ENCODE results near the gene ADAMTS2.

The ADAMTS2 gene

DNA sequence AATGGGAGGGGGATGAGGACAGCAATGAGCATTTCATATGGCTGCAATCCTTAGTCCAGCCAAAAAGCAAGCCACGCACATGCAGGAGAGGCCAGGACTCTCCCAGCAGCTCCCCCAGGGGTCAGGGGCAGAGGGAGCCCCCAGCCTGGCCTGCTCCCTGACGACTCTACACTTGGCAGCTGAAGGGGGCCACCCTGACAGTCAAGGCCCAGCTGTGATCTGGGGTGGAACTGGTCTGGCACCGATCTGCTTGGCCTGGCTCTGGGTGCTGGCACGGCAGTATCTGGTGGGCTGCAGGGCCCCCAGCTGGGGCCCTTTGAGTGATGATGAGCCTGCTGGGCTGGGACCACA lies 118.1 kb downstream of the ADAMTS2 start:
- CTCF ChIA-PET = no interaction called here

DNA sequence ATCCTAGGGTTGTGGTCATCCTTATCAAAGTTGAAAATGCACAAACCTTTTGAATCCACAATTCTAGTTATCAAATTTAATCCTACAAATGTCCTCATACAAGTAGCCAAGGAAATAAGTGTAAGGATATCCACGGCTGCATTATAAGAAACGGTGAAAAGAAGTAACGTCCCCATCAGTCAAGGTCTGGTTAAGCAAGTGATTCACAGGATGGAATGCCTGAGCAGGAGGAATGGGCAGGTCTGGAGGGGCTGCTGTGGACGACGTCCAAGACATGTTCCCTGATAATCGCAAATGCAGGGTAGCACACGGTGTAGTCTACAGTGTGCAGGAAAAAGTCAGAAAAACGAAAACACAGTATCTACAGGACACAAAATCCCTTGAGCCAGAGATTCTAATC lies 118.6 kb downstream of the ADAMTS2 start:
- CTCF ChIA-PET = no interaction called here

More for the DNA sequence above, 118.1 kb downstream of the ADAMTS2 start:
- POLR2A ChIA-PET = no interaction called here
- TF ChIP-seq BHLHE40 (IDR thresholded peaks at IDR 0.05; ENCODE audit: borderline replicate concordance) (no peak), SUZ12 (IDR thresholded peaks at IDR 0.05) (no peak), CTBP1 (IDR thresholded peaks at IDR 0.05; ENCODE audit: borderline replicate concordance) (no peak), ZNF384 (IDR thresholded peaks at IDR 0.05) (no peak), L3MBTL2 (conservative IDR thresholded peaks at IDR 0.05) (no peak)
- no peak for DNase-seq (ENCODE audit: extremely low spot score)

DNA sequence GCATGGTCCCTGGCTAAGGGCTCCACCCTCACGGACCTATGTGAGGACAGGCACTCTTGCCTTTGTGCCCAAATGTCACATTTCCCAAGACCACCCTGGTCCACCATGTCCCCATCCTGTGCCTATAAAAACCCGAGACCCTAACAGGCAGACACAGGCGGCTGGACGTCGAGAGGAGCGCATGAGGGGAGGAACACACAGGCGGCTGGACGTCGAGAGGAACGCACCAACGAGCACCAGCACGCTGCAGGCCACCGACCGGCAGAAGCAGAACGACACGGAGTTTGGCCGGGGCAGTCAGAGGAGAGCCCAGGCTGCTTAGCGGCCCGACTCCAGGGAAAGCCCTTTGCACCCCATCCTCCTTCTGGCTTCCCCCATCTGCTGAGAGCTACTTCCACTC lies 119.9 kb downstream of the ADAMTS2 start:
- ChIA-PET CTCF (no interaction called here), POLR2A (no interaction called here)
- no peak for DNase-seq (ENCODE audit: extremely low spot score)
- no peak for TF ChIP-seq FOXM1 (IDR thresholded peaks at IDR 0.05; ENCODE audit: borderline replicate concordance)
- no peak for TF ChIP-seq ELF4 (IDR thresholded peaks at IDR 0.05)
- no peak for TF ChIP-seq TARDBP (IDR thresholded peaks at IDR 0.05)
- TF ChIP-seq SUZ12 (IDR thresholded peaks at IDR 0.05) = no peak
- no peak for TF ChIP-seq ARNT (IDR thresholded peaks at IDR 0.05)
- TF ChIP-seq NFRKB (IDR thresholded peaks at IDR 0.05) = no peak
- no peak for TF ChIP-seq CTBP1 (IDR thresholded peaks at IDR 0.05; ENCODE audit: borderline replicate concordance)
- no peak for TF ChIP-seq FOXK2 (IDR thresholded peaks at IDR 0.05)
- no peak for TF ChIP-seq BHLHE40 (IDR thresholded peaks at IDR 0.05; ENCODE audit: borderline replicate concordance)
- TF ChIP-seq L3MBTL2 (conservative IDR thresholded peaks at IDR 0.05) = no peak
- no peak for TF ChIP-seq SP1 (IDR thresholded peaks at IDR 0.05)
- no peak for TF ChIP-seq FOXA1 (IDR thresholded peaks at IDR 0.05)
- no peak for TF ChIP-seq LEF1 (IDR thresholded peaks at IDR 0.05; ENCODE audit: borderline replicate concordance)
- TF ChIP-seq ZNF384 (IDR thresholded peaks at IDR 0.05) = no peak

More for the DNA sequence above, 118.6 kb downstream of the ADAMTS2 start:
- POLR2A ChIA-PET = no interaction called here
- no peak for DNase-seq (ENCODE audit: extremely low spot score)
- TF ChIP-seq ZNF384 (IDR thresholded peaks at IDR 0.05) (no peak), LEF1 (IDR thresholded peaks at IDR 0.05; ENCODE audit: borderline replicate concordance) (no peak)

DNA sequence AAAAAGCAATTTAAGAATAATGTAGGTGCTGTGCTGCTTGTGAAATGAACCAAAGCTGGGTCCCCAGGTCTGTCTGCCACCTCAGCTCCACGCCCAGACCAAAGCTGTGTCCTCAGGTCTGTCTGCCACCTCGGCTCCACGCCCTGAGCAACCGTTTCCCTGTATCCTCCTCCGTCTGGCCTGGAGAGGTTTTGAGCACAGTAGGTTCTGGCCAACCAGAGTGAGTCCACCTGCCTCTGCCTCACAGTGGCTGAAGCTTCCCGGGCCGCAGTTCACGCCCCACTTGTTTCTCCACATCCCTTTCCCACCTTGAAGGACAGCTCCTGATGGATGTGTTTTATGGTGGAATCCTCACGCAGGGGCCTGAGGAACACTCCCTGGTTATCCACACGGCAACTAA lies 120.5 kb downstream of the ADAMTS2 start:
- TF ChIP-seq ELF4 (IDR thresholded peaks at IDR 0.05) (no peak), LEF1 (IDR thresholded peaks at IDR 0.05; ENCODE audit: borderline replicate concordance) (no peak), CTBP1 (IDR thresholded peaks at IDR 0.05; ENCODE audit: borderline replicate concordance) (no peak), FOXA1 (IDR thresholded peaks at IDR 0.05) (no peak), FOXK2 (IDR thresholded peaks at IDR 0.05) (no peak), ARNT (IDR thresholded peaks at IDR 0.05) (no peak), TARDBP (IDR thresholded peaks at IDR 0.05) (no peak), BHLHE40 (IDR thresholded peaks at IDR 0.05; ENCODE audit: borderline replicate concordance) (no peak), L3MBTL2 (conservative IDR thresholded peaks at IDR 0.05) (no peak), NFRKB (IDR thresholded peaks at IDR 0.05) (no peak), SUZ12 (IDR thresholded peaks at IDR 0.05) (no peak), ZNF384 (IDR thresholded peaks at IDR 0.05) (no peak), HDGF (IDR thresholded peaks at IDR 0.05; ENCODE audit: borderline replicate concordance) (no peak), FOXM1 (IDR thresholded peaks at IDR 0.05; ENCODE audit: borderline replicate concordance) (no peak), SP1 (IDR thresholded peaks at IDR 0.05) (no peak)
- TF ChIP-seq, protein P1, sequence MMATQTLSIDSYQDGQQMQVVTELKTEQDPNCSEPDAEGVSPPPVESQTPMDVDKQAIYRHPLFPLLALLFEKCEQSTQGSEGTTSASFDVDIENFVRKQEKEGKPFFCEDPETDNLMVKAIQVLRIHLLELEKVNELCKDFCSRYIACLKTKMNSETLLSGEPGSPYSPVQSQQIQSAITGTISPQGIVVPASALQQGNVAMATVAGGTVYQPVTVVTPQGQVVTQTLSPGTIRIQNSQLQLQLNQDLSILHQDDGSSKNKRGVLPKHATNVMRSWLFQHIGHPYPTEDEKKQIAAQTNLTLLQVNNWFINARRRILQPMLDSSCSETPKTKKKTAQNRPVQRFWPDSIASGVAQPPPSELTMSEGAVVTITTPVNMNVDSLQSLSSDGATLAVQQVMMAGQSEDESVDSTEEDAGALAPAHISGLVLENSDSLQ (IDR thresholded peaks at IDR 0.05) = no peak
- no peak for DNase-seq (ENCODE audit: extremely low spot score)
- ChIA-PET POLR2A (no interaction called here), CTCF (no interaction called here)

DNA sequence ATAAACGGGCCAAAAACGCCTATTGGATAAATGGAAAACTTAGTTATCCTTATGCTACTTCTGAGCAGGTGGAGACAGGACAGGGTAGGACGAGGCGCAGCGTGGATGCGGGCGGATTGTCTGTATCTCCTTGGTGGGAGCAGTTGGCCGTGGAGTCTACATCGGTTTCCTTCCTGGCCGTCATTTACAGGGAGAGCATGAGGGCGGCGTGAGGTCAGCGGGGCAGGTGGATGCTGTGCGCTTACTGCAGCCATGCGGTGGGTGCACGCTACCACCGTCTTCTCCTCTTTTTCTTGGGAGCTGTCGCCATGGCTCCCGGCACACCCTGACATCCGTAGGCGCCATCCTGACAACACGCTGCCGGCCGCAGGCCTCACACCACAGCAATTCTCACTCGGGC lies 121.3 kb downstream of the ADAMTS2 start:
- no peak for DNase-seq (ENCODE audit: extremely low spot score)
- CTCF ChIA-PET = no interaction called here
- POLR2A ChIA-PET = no interaction called here
- TF ChIP-seq LEF1 (IDR thresholded peaks at IDR 0.05; ENCODE audit: borderline replicate concordance) (no peak), FOXM1 (IDR thresholded peaks at IDR 0.05; ENCODE audit: borderline replicate concordance) (no peak), HDGF (IDR thresholded peaks at IDR 0.05; ENCODE audit: borderline replicate concordance) (no peak), TARDBP (IDR thresholded peaks at IDR 0.05) (no peak), CTBP1 (IDR thresholded peaks at IDR 0.05; ENCODE audit: borderline replicate concordance) (no peak), SP1 (IDR thresholded peaks at IDR 0.05) (no peak), FOXA1 (IDR thresholded peaks at IDR 0.05) (no peak), ARNT (IDR thresholded peaks at IDR 0.05) (no peak)

DNA sequence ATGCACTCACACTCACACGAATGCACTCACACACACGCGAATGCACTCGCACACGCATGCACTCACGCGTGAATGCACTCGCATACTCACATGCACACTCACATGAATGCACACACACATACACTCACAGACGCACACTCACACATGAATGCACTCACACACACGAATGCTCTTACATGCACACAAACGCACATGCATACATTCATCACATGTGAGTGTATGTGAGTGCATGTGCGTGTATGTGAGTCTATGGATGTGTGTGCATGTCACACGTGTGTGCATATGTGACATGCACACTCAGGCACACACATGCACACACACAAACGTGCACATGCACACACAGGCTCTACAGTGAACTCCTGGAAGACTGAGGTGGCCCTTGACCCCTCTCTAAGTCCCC lies 121.7 kb downstream of the ADAMTS2 start:
- CTCF ChIA-PET = no interaction called here
- no peak for TF ChIP-seq LEF1 (IDR thresholded peaks at IDR 0.05; ENCODE audit: borderline replicate concordance)
- TF ChIP-seq FOXM1 (IDR thresholded peaks at IDR 0.05; ENCODE audit: borderline replicate concordance) = no peak
- no peak for TF ChIP-seq BHLHE40 (IDR thresholded peaks at IDR 0.05; ENCODE audit: borderline replicate concordance)
- TF ChIP-seq NFRKB (IDR thresholded peaks at IDR 0.05) = no peak
- no peak for TF ChIP-seq FOXA1 (IDR thresholded peaks at IDR 0.05)
- no peak for TF ChIP-seq SUZ12 (IDR thresholded peaks at IDR 0.05)
- TF ChIP-seq ARNT (IDR thresholded peaks at IDR 0.05) = no peak
- no peak for TF ChIP-seq FOXK2 (IDR thresholded peaks at IDR 0.05)
- TF ChIP-seq SP1 (IDR thresholded peaks at IDR 0.05) = no peak
- TF ChIP-seq TARDBP (IDR thresholded peaks at IDR 0.05) = no peak
- no peak for TF ChIP-seq CTBP1 (IDR thresholded peaks at IDR 0.05; ENCODE audit: borderline replicate concordance)
- POLR2A ChIA-PET = no interaction called here

DNA sequence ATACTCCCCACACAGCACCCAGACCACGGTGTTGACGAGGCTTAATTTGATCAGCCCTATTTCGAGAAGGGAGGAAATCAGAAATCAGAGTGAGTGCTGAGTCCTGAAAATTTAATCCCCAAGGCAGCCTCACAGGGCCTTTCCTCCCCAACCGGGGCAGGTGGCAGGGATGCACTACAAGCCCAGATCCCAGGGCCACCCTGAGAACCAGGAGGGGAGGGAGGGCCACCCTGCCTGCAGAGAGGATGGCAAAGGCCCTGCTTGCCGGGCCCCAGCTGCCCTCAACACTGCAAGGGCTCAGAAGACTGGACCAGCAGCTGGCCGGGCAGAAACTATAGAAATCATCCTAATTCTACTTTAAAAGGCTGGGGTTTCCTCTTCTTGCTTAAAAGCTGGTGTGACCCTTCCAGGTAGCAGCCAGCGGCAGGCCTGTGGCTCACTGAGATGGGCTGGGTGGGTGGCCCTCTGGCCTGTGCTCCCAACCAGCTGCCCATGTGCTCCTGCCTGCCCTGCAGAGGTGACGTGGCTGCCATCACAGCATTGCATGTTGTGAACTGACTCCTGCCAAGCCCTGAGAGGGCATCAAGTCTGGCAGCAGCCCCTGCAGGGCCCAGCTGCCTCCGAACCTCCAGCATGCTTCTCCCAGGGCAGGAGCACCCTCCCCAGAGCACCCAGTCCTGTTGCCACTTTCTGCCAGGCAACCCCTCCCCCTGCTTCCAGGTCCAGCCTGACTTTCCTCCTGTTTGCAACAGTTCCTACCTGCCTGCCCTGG lies 122.8 kb downstream of the ADAMTS2 start:
- DNase-seq (ENCODE audit: extremely low spot score) = no peak
- TF ChIP-seq BHLHE40 (IDR thresholded peaks at IDR 0.05; ENCODE audit: borderline replicate concordance) (no peak), ARNT (IDR thresholded peaks at IDR 0.05) (no peak)
- ChIA-PET CTCF (no interaction called here), POLR2A (no interaction called here)

More for the DNA sequence above, 121.7 kb downstream of the ADAMTS2 start:
- DNase-seq (ENCODE audit: extremely low spot score) = no peak

DNA sequence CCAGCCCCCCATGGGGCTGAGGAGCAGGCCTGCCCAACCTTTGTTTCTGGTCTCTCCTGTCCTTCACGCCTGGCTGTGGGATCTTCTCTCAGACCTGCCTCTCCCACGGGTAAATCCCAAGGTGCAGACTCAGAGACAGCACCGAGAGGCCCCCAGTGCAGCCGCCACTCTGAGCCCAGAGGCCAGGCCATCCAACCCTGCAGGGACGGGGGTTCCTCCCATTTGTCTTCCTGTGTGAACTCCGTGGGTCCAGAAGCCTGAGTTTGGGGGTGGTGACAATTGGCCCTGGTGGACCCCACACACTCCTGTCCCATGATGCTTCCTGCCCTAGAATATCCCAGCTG lies 123.4 kb downstream of the ADAMTS2 start:
- CTCF ChIA-PET = no interaction called here
- no peak for DNase-seq (ENCODE audit: extremely low spot score)
- POLR2A ChIA-PET = no interaction called here
- no peak for TF ChIP-seq ZNF384 (IDR thresholded peaks at IDR 0.05)
- TF ChIP-seq CTBP1 (IDR thresholded peaks at IDR 0.05; ENCODE audit: borderline replicate concordance) = no peak
- TF ChIP-seq SUZ12 (IDR thresholded peaks at IDR 0.05) = no peak
- TF ChIP-seq SP1 (IDR thresholded peaks at IDR 0.05) = no peak
- no peak for TF ChIP-seq ARNT (IDR thresholded peaks at IDR 0.05)
- no peak for TF ChIP-seq TARDBP (IDR thresholded peaks at IDR 0.05)
- no peak for TF ChIP-seq FOXA1 (IDR thresholded peaks at IDR 0.05)
